KMS-11 (cell line): ENCODE data around the gene LILRB1.

Source experiments
- H2AFZ ChIP-seq: fragments of 200-600 bp; sonication (generic); 2 replicates; pipeline ENCODE4 v1.6.1; 2016; ENCODE audit warnings: antibody characterized with exemption, mixed run types, low read depth
- H3K27ac ChIP-seq: fragments of 200-600 bp; sonication (generic); 2 replicates; pipeline ENCODE4 v1.6.1; 2016; ENCODE audit warnings: mild to moderate bottlenecking, mixed run types
- H3K27me3 ChIP-seq: fragments of 200-600 bp; sonication (generic); 2 replicates; pipeline ENCODE4 v1.6.1; 2017; ENCODE audit warnings: mild to moderate bottlenecking, low read depth, mixed run types, moderate library complexity; ENCODE audit not compliant: insufficient read depth
- H3K36me3 ChIP-seq: fragments of 200-600 bp; sonication (generic); 2 replicates; pipeline ENCODE4 v1.6.1; 2017; ENCODE audit warnings: mild to moderate bottlenecking, mixed run types; ENCODE audit not compliant: insufficient read depth
- H3K4me1 ChIP-seq: fragments of 200-600 bp; sonication (generic); 2 replicates; pipeline ENCODE4 v1.6.1; 2016; ENCODE audit warnings: mild to moderate bottlenecking, low read depth, mixed run types; ENCODE audit not compliant: poor library complexity, severe bottlenecking
- H3K4me2 ChIP-seq: fragments of 200-600 bp; sonication (generic); 2 replicates; pipeline ENCODE4 v1.7.0; 2016; ENCODE audit warnings: mild to moderate bottlenecking, mixed run types
- H3K4me3 ChIP-seq: fragments of 200-600 bp; sonication (generic); IDR thresholded peaks from 2 replicates; pipeline ENCODE4 v1.6.1; 2017; ENCODE audit warnings: low read depth, low read length, mixed read lengths; ENCODE audit not compliant: insufficient read depth
- H3K79me2 ChIP-seq: fragments of 200-600 bp; sonication (generic); 2 replicates; pipeline ENCODE4 v1.6.1; 2016; ENCODE audit warnings: low read depth, mixed run types; ENCODE audit not compliant: insufficient read depth
- H3K9ac ChIP-seq: fragments of 200-600 bp; sonication (generic); 2 replicates; pipeline ENCODE4 v1.6.1; 2016; ENCODE audit warnings: mild to moderate bottlenecking, mixed run types
- H4K20me1 ChIP-seq: fragments of 200-600 bp; sonication (generic); 2 replicates; pipeline ENCODE4 v1.6.1; 2016; ENCODE audit warnings: mild to moderate bottlenecking, mixed run types; ENCODE audit not compliant: insufficient read depth
- CTCF ChIP-seq: fragments of 200-600 bp; sonication (generic); conservative IDR thresholded peaks from 2 replicates; pipeline ENCODE4 v1.6.1; 2017; ENCODE audit warnings: low read depth, mild to moderate bottlenecking, antibody characterized with exemption, low read length, moderate library complexity, mixed read lengths

LILRB1 gene

GRCh38 chr19:54684527-54684926 is 54.2 kb downstream of the LILRB1 start:
- no peak overlapping the region for H3K27ac ChIP-seq
- TF ChIP-seq CTCF, result no peak
- no peaks in the 10 kb centered on the region for H3K79me2 ChIP-seq
- H3K4me3 ChIP-seq, result no peak overlapping the region
- H3K27me3 ChIP-seq, result peaks cover 15% of the 10 kb centered on the region; the same call in 1 of the 2 replicates
- no peak overlapping the region for H2AFZ ChIP-seq
- no peaks in the 10 kb centered on the region for H3K4me1 ChIP-seq
- H3K4me2 ChIP-seq, result no peak overlapping the region
- H3K36me3 ChIP-seq, result no peaks in the 10 kb centered on the region
- no peaks in the 10 kb centered on the region for H4K20me1 ChIP-seq
- no peak overlapping the region for H3K9ac ChIP-seq
